Progenitor cell of endocrine pancreas (in vitro differentiated cells): ENCODE data around the gene DDR2. TPM values are rescaled to one million over a fixed set of nuclear protein-coding genes. Genes with fewer than 3 reads are reported as not detected.
"Not testable (repeated sequence)": the region's sequence is repeated elsewhere in the genome, so short reads cannot be mapped to it uniquely, and the experiment has no call there.

ENCODE experiments used
- DNase-seq: peaks from one replicate; pipeline ENCODE4 v3.0.0; 2021; ENCODE audit warnings: low spot score; ENCODE audit not compliant: unreplicated experiment
- H3K27ac Mint-ChIP-seq: 2 replicates; pipeline ENCODE4 v1.8.0; 2021; ENCODE audit warnings: mild to moderate bottlenecking, moderate library complexity, mixed read lengths
- H3K27me3 Mint-ChIP-seq: 2 replicates; pipeline ENCODE4 v1.8.0; 2021; ENCODE audit warnings: mixed read lengths
- H3K36me3 Mint-ChIP-seq: 2 replicates; pipeline ENCODE4 v1.8.0; 2022; ENCODE audit warnings: mixed read lengths; ENCODE audit not compliant: insufficient read depth
- H3K4me1 Mint-ChIP-seq: 2 replicates; pipeline ENCODE4 v1.8.0; 2021; ENCODE audit warnings: low read depth, mixed read lengths
- H3K4me3 Mint-ChIP-seq: 2 replicates; pipeline ENCODE4 v1.8.0; 2021; ENCODE audit warnings: low read depth, mild to moderate bottlenecking, moderate library complexity, mixed read lengths
- H3K9me3 Mint-ChIP-seq: 2 replicates; pipeline ENCODE4 v1.8.0; 2021; ENCODE audit warnings: low read depth, mixed read lengths
- CTCF ChIP-seq: fragments of 200-600 bp; sonication (generic); IDR thresholded peaks from one replicate; pipeline ENCODE4 v1.5.0; 2021; ENCODE audit warnings: antibody characterized with exemption, mild to moderate bottlenecking; ENCODE audit not compliant: unreplicated experiment
- total RNA-seq: library from RNA; stranded (reverse); gene quantifications from 2 replicates; pipeline ENCODE4 v1.2.1, GENCODE V29; 2021

Gene DDR2
- total RNA-seq, 1 donor from 2014 or later, result 1.7 TPM

- no peaks in the 10 kb centered on the region for H3K27me3 Mint-ChIP-seq
- DNase-seq, result no peak
- H3K4me1 Mint-ChIP-seq, result peaks cover 10% of the 10 kb centered on the region
- no peaks in the 10 kb centered on the region for H3K36me3 Mint-ChIP-seq
- no peaks in the 10 kb centered on the region for H3K9me3 Mint-ChIP-seq
- TF ChIP-seq CTCF, result no peak
- H3K27ac Mint-ChIP-seq, result no peak overlapping the region
- H3K4me3 Mint-ChIP-seq, result no peak overlapping the region
Measured at GRCh38 chr1:162728573-162728972, 96.3 kb downstream of the DDR2 start.

GRCh38 chr1:162729195-162729774 is 97.0 kb downstream of the DDR2 start:
- not testable (repeated sequence) for DNase-seq, H3K9me3 Mint-ChIP-seq, H3K4me3 Mint-ChIP-seq, H3K4me1 Mint-ChIP-seq, H3K36me3 Mint-ChIP-seq, H3K27me3 Mint-ChIP-seq, H3K27ac Mint-ChIP-seq

- Mint-ChIP-seq H3K4me3 (no peak overlapping the region), H3K27me3 (no peaks in the 10 kb centered on the region), H3K27ac (no peak overlapping the region), H3K36me3 (no peaks in the 10 kb centered on the region), H3K9me3 (no peaks in the 10 kb centered on the region), H3K4me1 (peaks cover 10% of the 10 kb centered on the region)
- no peak for TF ChIP-seq CTCF
- DNase-seq, result no peak
Measured at GRCh38 chr1:162732094-162732493, 99.8 kb downstream of the DDR2 start.

- Mint-ChIP-seq H3K36me3 (no peaks in the 10 kb centered on the region), H3K27me3 (no peaks in the 10 kb centered on the region), H3K4me3 (no peak overlapping the region), H3K4me1 (peaks cover 10% of the 10 kb centered on the region), H3K9me3 (no peaks in the 10 kb centered on the region), H3K27ac (peak overlapping the region; percentile 7)
- no peak for DNase-seq
- no peak for TF ChIP-seq CTCF
Measured at GRCh38 chr1:162732566-162733335, 100.5 kb downstream of the DDR2 start.

GRCh38 chr1:162733336-162733590 is 101.0 kb downstream of the DDR2 start:
- Mint-ChIP-seq H3K36me3 (no peaks in the 10 kb centered on the region), H3K27me3 (no peaks in the 10 kb centered on the region), H3K27ac (no peak overlapping the region), H3K4me1 (peaks cover 10% of the 10 kb centered on the region), H3K4me3 (no peak overlapping the region), H3K9me3 (no peaks in the 10 kb centered on the region)
- TF ChIP-seq CTCF, result no peak
- DNase-seq, result no peak

GRCh38 chr1:162734047-162734446 is 101.8 kb downstream of the DDR2 start:
- DNase-seq, result no peak
- Mint-ChIP-seq H3K4me1 (peaks cover 10% of the 10 kb centered on the region), H3K4me3 (no peak overlapping the region), H3K27me3 (no peaks in the 10 kb centered on the region), H3K9me3 (no peaks in the 10 kb centered on the region), H3K36me3 (no peaks in the 10 kb centered on the region), H3K27ac (no peak overlapping the region)
- TF ChIP-seq CTCF, result no peak
